Esophagus squamous epithelium (tissue), 5 donors: ENCODE data around the gene TTC16. TPM values are rescaled to one million over a fixed set of nuclear protein-coding genes. Genes with fewer than 3 reads are reported as not detected.
"Not testable (repeated sequence)": the region's sequence is repeated elsewhere in the genome, so short reads cannot be mapped to it uniquely, and the experiment has no call there.

Experiments
- DNase-seq: peaks from one replicate; lab custom pipeline; 2025; lab: John Stamatoyannopoulos, UW
- H3K27ac ChIP-seq, 4 donors: fragments of 200-600 bp; sonication (generic); one replicate each; pipeline ENCODE4 v1.5.1; 2016 to 2019; ENCODE audit warnings: mild to moderate bottlenecking in 1 of 4
- H3K27me3 ChIP-seq, 4 donors: fragments of 200-600 bp; sonication (generic); 1 replicate in 3 of 4; 2 replicates in 1 of 4; pipeline versions ENCODE4 v1.5.1 to v1.6.0; 2017 to 2021; ENCODE audit warnings: antibody characterized with exemption in 1 of 4
- H3K36me3 ChIP-seq, 3 donors: fragments of 200-600 bp; sonication (generic); one replicate each; pipeline ENCODE4 v1.5.1; 2016 to 2019
- H3K4me1 ChIP-seq, 3 donors: fragments of 200-600 bp; sonication (generic); one replicate each; pipeline ENCODE4 v1.5.1; 2017 to 2019
- H3K4me3 ChIP-seq, 4 donors: fragments of 200-600 bp; sonication (generic); 1 replicate in 3 of 4; 2 replicates in 1 of 4; pipeline ENCODE4 v1.5.1; 2016 to 2019; ENCODE audit warnings: mild to moderate bottlenecking in 2 of 4, moderate library complexity in 1 of 4
- H3K9me3 ChIP-seq, 3 donors: fragments of 200-600 bp; sonication (generic); one replicate each; pipeline ENCODE4 v1.5.1; 2016 to 2019
- CTCF ChIP-seq, 6 experiments: fragments of 450-650 bp in 4 of 6; fragments of 200-600 bp in 2 of 6; sonication (generic) in 2 of 6; IDR thresholded peaks; one replicate each; pipeline ENCODE4 v1.5.1; 2016 to 2019; ENCODE audit warnings: antibody characterized with exemption in 6 of 6, mild to moderate bottlenecking in 4 of 6, moderate library complexity in 4 of 6
- POLR2A ChIP-seq, 4 donors: fragments of 450-650 bp; IDR thresholded peaks; one replicate each; pipeline ENCODE4 v1.6.1; 2017; ENCODE audit warnings: antibody characterized with exemption in 4 of 4, mild to moderate bottlenecking in 4 of 4, moderate library complexity in 3 of 4
- WGBS, 2 donors: methylation state at CpG; one replicate each; pipeline ENCODE4 v1.1.5; 2018; 5-methylcytosine and 5-hydroxymethylcytosine counted together
- intact Hi-C: fragments of 100-400 bp; cut with DNase I; formaldehyde crosslinking; loops from one replicate; pipeline ENCODE4 v1.15.0; 2022
- total RNA-seq, 4 donors: library from RNA; depleted of rRNA; stranded (reverse); fragments of >200 nt; gene quantifications; one replicate each; pipeline ENCODE4 v1.1.0, GENCODE V29; 2016
- donor health status: DM: yes; HTN: yes; CAD: no.

TTC16 gene
- total RNA-seq, 4 donors from 2014 or later: under 0.01 to 0.23 TPM; not detected in 2

GRCh38 chr9:127755061-127756060 is 39.5 kb downstream of the TTC16 start:
- peak overlapping the region in 1 of 4 donors; percentile 26 for H3K27ac ChIP-seq
- TF ChIP-seq CTCF (IDR thresholded peaks at IDR 0.05): no peak
- TF ChIP-seq POLR2A (IDR thresholded peaks at IDR 0.05): no peak
- WGBS, 2 donors: 63 to 69% methylated on average over 4 to 9 of the region's 61 CpGs
- DNase-seq: no peak
- peak overlapping the region in 2 of 4 donors; percentile 4 to 6 for H3K4me3 ChIP-seq
- no peaks in the 10 kb centered on the region for H3K9me3 ChIP-seq
- H3K4me1 ChIP-seq: peaks cover 5 to 30% (median 8%) of the 10 kb centered on the region in 3 donors
- intact Hi-C loops: no loop called here
- peaks cover 5 to 63% (median 12%) of the 10 kb centered on the region in 4 donors for H3K27me3 ChIP-seq
- peaks cover 0 to 9% (median 0%) of the 10 kb centered on the region in 3 donors for H3K36me3 ChIP-seq

GRCh38 chr9:127756233-127756632 is 40.4 kb downstream of the TTC16 start:
- H3K27me3 ChIP-seq: peaks cover 5 to 62% (median 12%) of the 10 kb centered on the region in 4 donors
- intact Hi-C loops: no loop called here
- no peak for TF ChIP-seq CTCF (IDR thresholded peaks at IDR 0.05)
- no peak for TF ChIP-seq POLR2A (IDR thresholded peaks at IDR 0.05)
- no peak for DNase-seq
- peaks cover 0 to under 1% (median 0%) of the 10 kb centered on the region in 3 donors for H3K36me3 ChIP-seq
- H3K4me1 ChIP-seq: peaks cover 5 to 39% (median 8%) of the 10 kb centered on the region in 3 donors
- H3K4me3 ChIP-seq: no peak overlapping the region
- H3K9me3 ChIP-seq: no peaks in the 10 kb centered on the region
- 89 to 95% methylated on average over 2 to 3 of the region's 3 CpGs for WGBS, 2 donors
- no peak overlapping the region for H3K27ac ChIP-seq

- DNase-seq, intact Hi-C loops, H3K27ac ChIP-seq, H3K9me3 ChIP-seq, H3K36me3 ChIP-seq, H3K4me3 ChIP-seq: not testable (repeated sequence)
- Histone ChIP-seq H3K4me1 (peaks cover 5 to 40% (median 8%) of the 10 kb centered on the region in 3 donors), H3K27me3 (peaks cover 5 to 61% (median 12%) of the 10 kb centered on the region in 4 donors)
- WGBS, 2 donors: 80 to 89% methylated on average over 11 of the region's 11 CpGs
Observed at GRCh38 chr9:127756776-127757175, 40.9 kb downstream of the TTC16 start.

GRCh38 chr9:127758843-127759242 is 43.0 kb downstream of the TTC16 start:
- 87 to 88% methylated on average over 1 to 5 of the region's 5 CpGs for WGBS, 2 donors
- Histone ChIP-seq H3K27ac (no peak overlapping the region), H3K4me1 (peaks cover 8 to 55% (median 12%) of the 10 kb centered on the region in 3 donors), H3K4me3 (no peak overlapping the region), H3K36me3 (no peaks in the 10 kb centered on the region), H3K9me3 (no peaks in the 10 kb centered on the region), H3K27me3 (peaks cover 5 to 44% (median 9%) of the 10 kb centered on the region in 4 donors)
- DNase-seq: no peak
- no peak for TF ChIP-seq CTCF (IDR thresholded peaks at IDR 0.05)
- no peak for TF ChIP-seq POLR2A (IDR thresholded peaks at IDR 0.05)
- intact Hi-C loops: no loop called here

- Histone ChIP-seq H3K4me3 (no peak overlapping the region), H3K36me3 (no peaks in the 10 kb centered on the region), H3K27ac (peak overlapping the region in 3 of 4 donors; percentile 22 to 82 (median 75)), H3K9me3 (no peaks in the 10 kb centered on the region), H3K27me3 (peaks cover 0 to 22% (median 0%) of the 10 kb centered on the region in 4 donors), H3K4me1 (peaks cover 0 to 56% (median 13%) of the 10 kb centered on the region in 3 donors)
- DNase-seq: no peak
- 70 to 90% methylated on average over 3 of the region's 5 CpGs for WGBS, 2 donors
- intact Hi-C loops: no loop called here
- TF ChIP-seq POLR2A (IDR thresholded peaks at IDR 0.05): no peak
- TF ChIP-seq CTCF (IDR thresholded peaks at IDR 0.05): no peak
Observed at GRCh38 chr9:127761061-127761460, 45.2 kb downstream of the TTC16 start.
